A549 treated with CORT108297 at 1 μM for 4 hours (cell line): ENCODE results near the gene DYDC2. TPM values are rescaled to one million over a fixed set of nuclear protein-coding genes. Genes with fewer than 3 reads are reported as not detected.

Experiments used
- total RNA-seq: library from RNA; stranded (reverse); fragments of 200-300 nt; extraction: Qiagen RNA extraction; gene quantifications from 5 replicates; pipeline ENCODE4 v1.2.3, GENCODE V29; 2022

The DYDC2 gene, protein sequence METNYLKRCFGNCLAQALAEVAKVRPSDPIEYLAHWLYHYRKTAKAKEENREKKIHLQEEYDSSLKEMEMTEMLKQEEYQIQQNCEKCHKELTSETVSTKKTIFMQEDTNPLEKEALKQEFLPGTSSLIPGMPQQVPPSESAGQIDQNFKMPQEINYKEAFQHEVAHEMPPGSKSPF
- total RNA-seq: 0.05 to 0.07 TPM in 2 of 5 replicates, not detected in the others

DNA sequence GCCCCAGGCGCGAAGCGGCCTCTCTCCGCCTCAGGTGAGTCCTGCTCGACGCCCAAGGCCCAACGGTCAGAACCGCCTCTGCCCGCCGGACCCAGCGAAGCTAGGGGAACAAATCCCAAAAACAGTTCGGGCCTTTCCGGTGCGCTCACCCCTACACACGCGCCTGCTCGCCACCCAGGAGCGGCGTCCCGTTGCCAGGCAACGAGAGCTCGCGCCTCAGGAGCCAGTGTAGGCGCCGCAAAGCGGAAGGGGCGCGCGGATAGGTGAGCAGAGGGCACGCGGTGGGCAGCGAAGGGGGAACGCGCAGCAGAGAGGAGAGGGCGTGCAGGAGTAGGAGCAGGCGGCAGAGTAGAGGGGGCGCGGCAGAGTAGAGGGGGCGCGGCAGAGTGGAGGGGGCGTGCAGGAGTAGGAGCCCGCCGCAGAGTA, at the start of gene DYDC2, which contains the start of gene DYDC1:
Gene DYDC2 (plus strand): TSS at position 219 of the 426 bp plus-strand sequence. CDS start 5,663 bp downstream, outside the sequence.
Gene DYDC1 (minus strand): TSS at position 193 of the 426 bp plus-strand sequence. CDS start 4,154 bp downstream, outside the sequence.

GRCh38 chr10:80408242-80409101, 51.9 kb downstream of the DYDC2 start, which contains the start of gene PRXL2A:
Gene PRXL2A (plus strand): TSS chr10:80408551. CDS start chr10:80420468, 11,917 bp downstream.

Other genes starting within 250 kb of the DYDC2 start
- 0.15 TPM in 1 of 5 replicates, not detected in the others for gene PLAC9, start 224.1 kb upstream of the DYDC2 start, total RNA-seq
- 142 to 213 TPM (median 209 TPM) in 5 replicates for gene ANXA11, start 151.2 kb upstream of the DYDC2 start, total RNA-seq
- 0.02 to 0.03 TPM in 2 of 5 replicates, not detected in the others for gene MAT1A, start 67.1 kb upstream of the DYDC2 start, total RNA-seq
- gene DYDC1, start within 50 bp of the DYDC2 start, total RNA-seq: not detected in 5 replicates
- 42.7 to 45.5 TPM (median 44.8 TPM) in 5 replicates for gene PRXL2A, start 51.8 kb downstream of the DYDC2 start, total RNA-seq
- 116 to 163 TPM (median 157 TPM) in 5 replicates for gene TSPAN14, start 97.5 kb downstream of the DYDC2 start, total RNA-seq
- 0.03 to 0.07 TPM (median 0.05 TPM) in 3 of 5 replicates, not detected in the others for gene SH2D4B, start 181.1 kb downstream of the DYDC2 start, total RNA-seq